NCI-H2171 treated with DMSO at 0.1 percent for 48 hours (cell line): ENCODE results near the gene CASQ2.

Experiments used
- DNase-seq: peaks from one replicate; lab custom pipeline; 2025; lab: John Stamatoyannopoulos, UW

Gene CASQ2

GRCh38 chr1:115768549-115768948 is at the start of gene CASQ2:
Gene CASQ2 (minus strand): TSS chr1:115768714. CDS start chr1:115768541, 173 bp downstream.
- no peak for DNase-seq

- no peak for DNase-seq
Measured at GRCh38 chr1:115815694-115816093, 47.2 kb upstream of the CASQ2 start.

- no peak for DNase-seq
Measured at GRCh38 chr1:115814685-115815398, 46.3 kb upstream of the CASQ2 start.

- DNase-seq: no peak
Measured at GRCh38 chr1:115813727-115814126, 45.2 kb upstream of the CASQ2 start.

GRCh38 chr1:115811140-115811828 is 42.8 kb upstream of the CASQ2 start:
- peak; percentile 47 for DNase-seq

- peak; percentile 79 for DNase-seq
Measured at GRCh38 chr1:115810609-115811008, 42.1 kb upstream of the CASQ2 start.

GRCh38 chr1:115809847-115810246 is 41.3 kb upstream of the CASQ2 start:
- no peak for DNase-seq

- no peak for DNase-seq
Measured at GRCh38 chr1:115809076-115809475, 40.6 kb upstream of the CASQ2 start.

GRCh38 chr1:115807723-115808122 is 39.2 kb upstream of the CASQ2 start:
- DNase-seq: peak; percentile 77

GRCh38 chr1:115805597-115805996 is 37.1 kb upstream of the CASQ2 start:
- DNase-seq: no peak

GRCh38 chr1:115802416-115802815 is 33.9 kb upstream of the CASQ2 start:
- DNase-seq: no peak

GRCh38 chr1:115797486-115797885 is 29.0 kb upstream of the CASQ2 start:
- peak; percentile 30 for DNase-seq

- peak; percentile 81 for DNase-seq
Measured at GRCh38 chr1:115796897-115797296, 28.4 kb upstream of the CASQ2 start.

- DNase-seq: no peak
Measured at GRCh38 chr1:115796036-115796435, 27.5 kb upstream of the CASQ2 start.

- DNase-seq: no peak
Measured at GRCh38 chr1:115794976-115795639, 26.6 kb upstream of the CASQ2 start.

- no peak for DNase-seq
Measured at GRCh38 chr1:115793162-115793561, 24.6 kb upstream of the CASQ2 start.

GRCh38 chr1:115791816-115792215 is 23.3 kb upstream of the CASQ2 start:
- DNase-seq: no peak

- no peak for DNase-seq
Measured at GRCh38 chr1:115790846-115791245, 22.3 kb upstream of the CASQ2 start.

- DNase-seq: no peak
Measured at GRCh38 chr1:115790356-115790755, 21.8 kb upstream of the CASQ2 start.

- DNase-seq: no peak
Measured at GRCh38 chr1:115783311-115783710, 14.8 kb upstream of the CASQ2 start.

- DNase-seq: no peak
Measured at GRCh38 chr1:115782571-115783281, 14.2 kb upstream of the CASQ2 start.

GRCh38 chr1:115781851-115782250 is 13.3 kb upstream of the CASQ2 start:
- DNase-seq: no peak
